ENCODE measurements around the gene DNAH6.

DNA sequence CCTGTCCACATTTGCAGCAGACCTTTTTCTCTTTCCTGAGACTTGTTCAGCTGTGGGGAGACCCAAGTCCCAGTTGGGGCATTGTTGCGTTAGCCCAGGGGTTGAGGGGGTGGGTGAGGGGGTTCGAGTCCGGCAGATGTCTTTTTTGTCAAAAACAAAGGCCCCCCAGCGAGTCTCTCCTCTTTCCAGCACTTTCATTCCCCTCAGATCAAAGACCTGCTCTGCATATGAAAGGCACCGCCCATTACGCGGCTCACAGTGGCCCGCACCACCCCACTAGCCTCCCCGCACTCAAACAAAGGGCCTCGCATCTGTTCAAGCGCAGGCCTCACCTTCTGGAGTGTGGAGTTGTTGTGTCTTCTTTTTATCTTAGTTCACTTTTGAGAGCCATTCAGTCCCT is 339.4 kb downstream of the DNAH6 start:
- TF ChIP-seq POLR2AphosphoS5 (IDR thresholded peaks at IDR 0.05) (no peak), POLR2A (IDR thresholded peaks at IDR 0.05) (no peak)
- TF ChIP-seq, protein P1, sequence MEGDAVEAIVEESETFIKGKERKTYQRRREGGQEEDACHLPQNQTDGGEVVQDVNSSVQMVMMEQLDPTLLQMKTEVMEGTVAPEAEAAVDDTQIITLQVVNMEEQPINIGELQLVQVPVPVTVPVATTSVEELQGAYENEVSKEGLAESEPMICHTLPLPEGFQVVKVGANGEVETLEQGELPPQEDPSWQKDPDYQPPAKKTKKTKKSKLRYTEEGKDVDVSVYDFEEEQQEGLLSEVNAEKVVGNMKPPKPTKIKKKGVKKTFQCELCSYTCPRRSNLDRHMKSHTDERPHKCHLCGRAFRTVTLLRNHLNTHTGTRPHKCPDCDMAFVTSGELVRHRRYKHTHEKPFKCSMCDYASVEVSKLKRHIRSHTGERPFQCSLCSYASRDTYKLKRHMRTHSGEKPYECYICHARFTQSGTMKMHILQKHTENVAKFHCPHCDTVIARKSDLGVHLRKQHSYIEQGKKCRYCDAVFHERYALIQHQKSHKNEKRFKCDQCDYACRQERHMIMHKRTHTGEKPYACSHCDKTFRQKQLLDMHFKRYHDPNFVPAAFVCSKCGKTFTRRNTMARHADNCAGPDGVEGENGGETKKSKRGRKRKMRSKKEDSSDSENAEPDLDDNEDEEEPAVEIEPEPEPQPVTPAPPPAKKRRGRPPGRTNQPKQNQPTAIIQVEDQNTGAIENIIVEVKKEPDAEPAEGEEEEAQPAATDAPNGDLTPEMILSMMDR (IDR thresholded peaks at IDR 0.05) = no peak
